Measurements from ENCODE around the gene FUS. TPM values are rescaled to one million over a fixed set of nuclear protein-coding genes. Genes with fewer than 3 reads are reported as not detected.
A peak's percentile ranks its signal among the peaks of the same experiment; 100 is the strongest.

Gene FUS
- total RNA-seq, 2 donors from 2014 or later: 698 to 827 TPM

DNA sequence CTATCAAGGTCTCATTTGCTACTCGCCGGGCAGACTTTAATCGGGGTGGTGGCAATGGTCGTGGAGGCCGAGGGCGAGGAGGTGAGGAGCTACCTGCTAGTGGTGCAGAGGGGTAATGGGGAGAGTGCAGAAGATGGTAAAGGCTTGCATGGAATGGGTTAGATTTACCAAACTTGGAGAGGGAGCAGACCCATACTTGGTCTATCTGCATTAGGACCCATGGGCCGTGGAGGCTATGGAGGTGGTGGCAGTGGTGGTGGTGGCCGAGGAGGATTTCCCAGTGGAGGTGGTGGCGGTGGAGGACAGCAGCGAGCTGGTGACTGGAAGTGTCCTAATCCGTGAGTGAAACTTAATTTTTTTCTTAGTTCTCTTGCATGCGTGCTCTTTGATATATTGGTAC lies 10.1 kb downstream of the FUS start:
- H3K4me1 Mint-ChIP-seq: no peaks in the 10 kb centered on the region
- Histone ChIP-seq H3K27ac (ENCODE audit: low read depth, low read length) (no peak overlapping the region), H3K9me3 (ENCODE audit: control insufficient read depth, low read length) (no peaks in the 10 kb centered on the region), H3K9ac (ENCODE audit: extremely low read depth, low read length, poor library complexity, severe bottlenecking) (no peak overlapping the region), H3K27me3 (ENCODE audit: control insufficient read depth, insufficient read depth, low read length, poor library complexity, severe bottlenecking) (no peaks in the 10 kb centered on the region), H3K4me3 (ENCODE audit: low read length) (no peak overlapping the region), H3K36me3 (ENCODE audit: control insufficient read depth, insufficient read depth, low read length) (peaks cover 100% of the 10 kb centered on the region), H3K4me1 (ENCODE audit: control insufficient read depth, insufficient read depth, low read length) (no peaks in the 10 kb centered on the region)
- peaks cover 96% of the 10 kb centered on the region for H3K36me3 Mint-ChIP-seq (ENCODE audit: low read depth)
- no peaks in the 10 kb centered on the region for H3K9me3 Mint-ChIP-seq
- no peak for DNase-seq
- WGBS, 2 experiments (ENCODE audit: insufficient coverage in 1 of 2, insufficient read length in 1 of 2): 95 to 100% methylated on average over 8 to 12 of the region's 12 CpGs
- TF ChIP-seq, protein P1, sequence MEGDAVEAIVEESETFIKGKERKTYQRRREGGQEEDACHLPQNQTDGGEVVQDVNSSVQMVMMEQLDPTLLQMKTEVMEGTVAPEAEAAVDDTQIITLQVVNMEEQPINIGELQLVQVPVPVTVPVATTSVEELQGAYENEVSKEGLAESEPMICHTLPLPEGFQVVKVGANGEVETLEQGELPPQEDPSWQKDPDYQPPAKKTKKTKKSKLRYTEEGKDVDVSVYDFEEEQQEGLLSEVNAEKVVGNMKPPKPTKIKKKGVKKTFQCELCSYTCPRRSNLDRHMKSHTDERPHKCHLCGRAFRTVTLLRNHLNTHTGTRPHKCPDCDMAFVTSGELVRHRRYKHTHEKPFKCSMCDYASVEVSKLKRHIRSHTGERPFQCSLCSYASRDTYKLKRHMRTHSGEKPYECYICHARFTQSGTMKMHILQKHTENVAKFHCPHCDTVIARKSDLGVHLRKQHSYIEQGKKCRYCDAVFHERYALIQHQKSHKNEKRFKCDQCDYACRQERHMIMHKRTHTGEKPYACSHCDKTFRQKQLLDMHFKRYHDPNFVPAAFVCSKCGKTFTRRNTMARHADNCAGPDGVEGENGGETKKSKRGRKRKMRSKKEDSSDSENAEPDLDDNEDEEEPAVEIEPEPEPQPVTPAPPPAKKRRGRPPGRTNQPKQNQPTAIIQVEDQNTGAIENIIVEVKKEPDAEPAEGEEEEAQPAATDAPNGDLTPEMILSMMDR (conservative IDR thresholded peaks at IDR 0.05): no peak
- H3K27me3 Mint-ChIP-seq (ENCODE audit: insufficient read depth): no peaks in the 10 kb centered on the region
- H3K4me3 Mint-ChIP-seq: no peak overlapping the region
- peak overlapping the region; percentile 79 for H3K27ac Mint-ChIP-seq

DNA sequence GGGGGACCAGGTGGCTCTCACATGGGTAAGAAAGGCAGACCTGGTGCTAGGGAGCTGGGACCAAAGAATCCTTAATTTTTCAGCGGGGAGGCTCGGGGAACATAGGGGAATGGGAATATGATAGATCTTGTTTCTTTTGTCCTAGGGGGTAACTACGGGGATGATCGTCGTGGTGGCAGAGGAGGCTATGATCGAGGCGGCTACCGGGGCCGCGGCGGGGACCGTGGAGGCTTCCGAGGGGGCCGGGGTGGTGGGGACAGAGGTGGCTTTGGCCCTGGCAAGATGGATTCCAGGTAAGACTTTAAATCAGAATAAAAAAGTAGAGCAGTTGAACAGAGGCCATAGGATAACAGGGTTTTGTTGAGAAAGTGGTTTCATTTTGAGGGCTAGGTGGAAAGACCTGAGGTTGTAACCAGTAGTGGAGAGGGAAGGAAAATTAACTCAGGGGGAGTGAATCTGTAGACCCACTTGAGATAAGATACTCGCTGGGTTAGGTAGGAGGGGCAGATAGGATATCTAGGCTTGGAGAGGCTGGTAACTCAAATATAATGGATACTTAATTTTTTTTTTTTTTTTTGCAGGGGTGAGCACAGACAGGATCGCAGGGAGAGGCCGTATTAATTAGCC lies 11.0 kb downstream of the FUS start:
- Histone ChIP-seq H3K9ac (ENCODE audit: extremely low read depth, low read length, poor library complexity, severe bottlenecking) (no peak overlapping the region), H3K9me3 (ENCODE audit: control insufficient read depth, low read length) (no peaks in the 10 kb centered on the region), H3K4me1 (ENCODE audit: control insufficient read depth, insufficient read depth, low read length) (no peaks in the 10 kb centered on the region), H3K4me3 (ENCODE audit: low read length) (no peak overlapping the region), H3K27ac (ENCODE audit: low read depth, low read length) (no peak overlapping the region), H3K27me3 (ENCODE audit: control insufficient read depth, insufficient read depth, low read length, poor library complexity, severe bottlenecking) (no peaks in the 10 kb centered on the region), H3K36me3 (ENCODE audit: control insufficient read depth, insufficient read depth, low read length) (peaks cover 100% of the 10 kb centered on the region)
- Mint-ChIP-seq H3K27me3 (ENCODE audit: insufficient read depth) (no peaks in the 10 kb centered on the region), H3K4me1 (no peaks in the 10 kb centered on the region), H3K4me3 (no peak overlapping the region), H3K36me3 (ENCODE audit: low read depth) (peaks cover 96% of the 10 kb centered on the region), H3K27ac (peak overlapping the region; percentile 79), H3K9me3 (no peaks in the 10 kb centered on the region)
- TF ChIP-seq, protein P1 (conservative IDR thresholded peaks at IDR 0.05): no peak
- DNase-seq: no peak
- 94 to 98% methylated on average over 15 to 17 of the region's 17 CpGs for WGBS, 2 experiments (ENCODE audit: insufficient coverage in 1 of 2, insufficient read length in 1 of 2)

DNA sequence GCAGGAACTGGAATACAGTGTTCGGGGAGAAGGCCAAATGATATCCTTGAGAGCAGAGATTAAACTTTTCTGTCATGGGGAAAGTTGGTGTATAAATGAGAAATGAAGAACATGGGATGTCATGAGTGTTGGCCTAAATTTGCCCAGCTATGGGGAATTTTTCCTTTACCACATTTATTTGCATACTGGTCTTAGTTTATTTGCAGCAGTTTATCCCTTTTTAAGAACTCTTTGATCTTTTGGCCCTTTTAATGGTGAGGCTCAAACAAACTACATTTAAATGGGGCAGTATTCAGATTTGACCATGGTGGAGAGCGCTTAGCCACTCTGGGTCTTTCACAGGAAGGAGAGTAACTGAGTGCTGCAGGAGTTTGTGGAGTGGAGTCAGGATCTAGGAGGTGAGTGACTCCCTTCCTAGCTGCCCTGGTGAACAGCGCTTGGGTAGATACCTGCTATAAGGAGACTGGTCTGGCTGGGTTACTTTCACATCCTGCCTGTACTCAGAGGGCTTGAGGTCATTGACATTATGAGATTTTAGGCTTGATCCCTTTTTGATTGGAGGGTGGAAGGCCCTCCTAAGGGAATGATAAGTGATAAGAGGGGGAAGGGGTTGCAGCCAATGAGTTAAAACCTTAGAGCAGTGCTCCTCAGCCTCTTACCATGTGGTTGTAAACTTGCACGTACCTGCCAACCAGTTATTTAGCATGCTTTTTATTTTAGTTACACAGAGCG lies 11.9 kb downstream of the FUS start:
- H3K36me3 ChIP-seq (ENCODE audit: control insufficient read depth, insufficient read depth, low read length): peaks cover 100% of the 10 kb centered on the region
- peaks cover 96% of the 10 kb centered on the region for H3K36me3 Mint-ChIP-seq (ENCODE audit: low read depth)

More for the DNA sequence above, 11.9 kb downstream of the FUS start:
- TF ChIP-seq, protein P1 (conservative IDR thresholded peaks at IDR 0.05): no peak
- Mint-ChIP-seq H3K27ac (peak overlapping the region; percentile 6), H3K27me3 (ENCODE audit: insufficient read depth) (no peaks in the 10 kb centered on the region), H3K4me1 (no peaks in the 10 kb centered on the region), H3K9me3 (no peaks in the 10 kb centered on the region), H3K4me3 (no peak overlapping the region)
- WGBS, 2 experiments (ENCODE audit: insufficient coverage in 1 of 2, insufficient read length in 1 of 2): 93 to 95% methylated on average over 4 to 5 of the region's 5 CpGs
- no peak for DNase-seq
- H3K27ac ChIP-seq (ENCODE audit: low read depth, low read length): no peak overlapping the region
- H3K9me3 ChIP-seq (ENCODE audit: control insufficient read depth, low read length): no peaks in the 10 kb centered on the region
- no peaks in the 10 kb centered on the region for H3K27me3 ChIP-seq (ENCODE audit: control insufficient read depth, insufficient read depth, low read length, poor library complexity, severe bottlenecking)
- H3K4me3 ChIP-seq (ENCODE audit: low read length): no peak overlapping the region
- no peaks in the 10 kb centered on the region for H3K4me1 ChIP-seq (ENCODE audit: control insufficient read depth, insufficient read depth, low read length)
- no peak overlapping the region for H3K9ac ChIP-seq (ENCODE audit: extremely low read depth, low read length, poor library complexity, severe bottlenecking)
